MCF 10A (cell line): ENCODE results near the gene PIM2. TPM values are rescaled to one million over a fixed set of nuclear protein-coding genes. Genes with fewer than 3 reads are reported as not detected.

Experiments used
- BruUV-seq: library from RNA; stranded (reverse); fragments of 400-500 nt; replicated peaks from 2 replicates; lab custom pipeline; 2021; lab: Mats Ljungman, UMichigan
- CTCF ChIA-PET: fragments of 300-600 bp; sonication (Branson Sonifier 250); formaldehyde crosslinking; extraction: SDS; loops from one replicate; lab custom pipeline; 2021; ENCODE audit warnings: antibody characterized with exemption, inconsistent platforms; lab: Yijun Ruan, JAX
- POLR2A ChIA-PET: fragments of 300-600, 350-650 bp; sonication (Branson Sonifier 250); formaldehyde crosslinking; extraction: SDS; loops from one replicate; lab custom pipeline; 2020; ENCODE audit warnings: antibody characterized with exemption, inconsistent platforms; lab: Yijun Ruan, JAX
- DNase-seq: peaks from one replicate; pipeline ENCODE4 v3.0.0-alpha.2; 2018; ENCODE audit not compliant: unreplicated experiment
- H3K27ac Mint-ChIP-seq: one replicate; pipeline ENCODE4 v1.8.0; 2022; ENCODE audit warnings: mild to moderate bottlenecking, low read depth, mixed read lengths; ENCODE audit not compliant: unreplicated experiment
- H3K27me3 Mint-ChIP-seq: one replicate; pipeline ENCODE4 v1.8.0; 2022; ENCODE audit warnings: mixed read lengths; ENCODE audit not compliant: insufficient read depth, unreplicated experiment
- H3K36me3 Mint-ChIP-seq: one replicate; pipeline ENCODE4 v1.8.0; 2022; ENCODE audit warnings: mild to moderate bottlenecking, moderate library complexity, mixed read lengths; ENCODE audit not compliant: insufficient read depth, unreplicated experiment
- H3K4me1 Mint-ChIP-seq: one replicate; pipeline ENCODE4 v1.8.0; 2022; ENCODE audit warnings: mixed read lengths; ENCODE audit not compliant: insufficient read depth, unreplicated experiment
- H3K4me3 Mint-ChIP-seq: one replicate; pipeline ENCODE4 v1.8.0; 2022; ENCODE audit warnings: mild to moderate bottlenecking, moderate library complexity, mixed read lengths; ENCODE audit not compliant: unreplicated experiment
- H3K9me3 Mint-ChIP-seq: one replicate; pipeline ENCODE4 v1.8.0; 2022; ENCODE audit warnings: mixed read lengths; ENCODE audit not compliant: unreplicated experiment
- CTCF ChIP-seq: fragments of 200-600 bp; IDR thresholded peaks from one replicate; pipeline ENCODE4 v1.8.0; 2022; ENCODE audit warnings: antibody characterized with exemption, mild to moderate bottlenecking; ENCODE audit not compliant: unreplicated experiment
- intact Hi-C: fragments of 100-400 bp; cut with micrococcal nuclease; formaldehyde crosslinking; loops from 2 replicates; pipeline ENCODE4 v1.14.1; 2022
- total RNA-seq: library from RNA; stranded (reverse); gene quantifications from 2 replicates; pipeline ENCODE4 v1.2.3, GENCODE V29; 2022

Gene PIM2
- total RNA-seq, 1 experiment from 2014 or later = 9.2 TPM

- Mint-ChIP-seq H3K36me3 (peaks cover 48% of the 10 kb centered on the region), H3K9me3 (peaks cover 15% of the 10 kb centered on the region), H3K27ac (peak within 1 kb of the TSS; percentile 99), H3K4me3 (peak within 1 kb of the TSS; percentile 91), H3K4me1 (peaks cover 17% of the 10 kb centered on the region), H3K27me3 (no peaks in the 10 kb centered on the region)
- no peak for TF ChIP-seq CTCF
- CTCF ChIA-PET = interaction anchor here (0.7 to 1.4 kb wide), 7 partner anchors 8 to 150 kb away, joined by 3 to 6 read pairs (median 4); partner anchors contain the start of genes PQBP1 and TIMM17B
- intact Hi-C loops = loop anchor here (5.0 kb wide), 2 partner anchors 44 to 149 kb away; partner anchors contain the start of gene GLOD5
- no TSS peak for BruUV-seq
- POLR2A ChIA-PET = interaction anchor here (0.7 to 2.6 kb wide), 16 partner anchors 8 to 337 kb away, joined by 3 to 57 read pairs (median 4); partner anchors contain the start of genes HDAC6, OTUD5, PQBP1 and RBM3
- peak; percentile 79 for DNase-seq
Observed at GRCh38 chrX:48911412-48912182, 7.2 kb downstream of the PIM2 start, which contains the start of gene SLC35A2. SLC35A2 (minus strand) TSS chrX:48911646; CDS start chrX:48911636, 10 bp downstream.

GRCh38 chrX:48910926-48911411 lies 7.9 kb downstream of the PIM2 start:
- H3K36me3 Mint-ChIP-seq = peaks cover 50% of the 10 kb centered on the region
- H3K9me3 Mint-ChIP-seq = peaks cover 15% of the 10 kb centered on the region
- intact Hi-C loops = loop anchor here (5.0 kb wide), 2 partner anchors 44 to 149 kb away; partner anchors contain the start of gene GLOD5
- H3K4me1 Mint-ChIP-seq = peaks cover 17% of the 10 kb centered on the region
- peak overlapping the region; percentile 99 for H3K27ac Mint-ChIP-seq
- BruUV-seq = no TSS peak
- no peaks in the 10 kb centered on the region for H3K27me3 Mint-ChIP-seq
- TF ChIP-seq CTCF = no peak
- CTCF ChIA-PET = interaction anchor here (0.9 to 1.1 kb wide), 3 partner anchors 8 to 150 kb away, joined by 3 to 4 read pairs (median 4); no protein-coding TSS in a partner anchor
- peak overlapping the region; percentile 91 for H3K4me3 Mint-ChIP-seq
- no peak for DNase-seq
- POLR2A ChIA-PET = interaction anchor here (0.9 to 2.6 kb wide), 9 partner anchors 10 to 280 kb away, joined by 3 to 57 read pairs (median 5); partner anchors contain the start of genes HDAC6, PQBP1 and TIMM17B

GRCh38 chrX:48909703-48910294 lies 9.0 kb downstream of the PIM2 start:
- CTCF ChIA-PET = no interaction called here
- Mint-ChIP-seq H3K4me3 (peak overlapping the region; percentile 91), H3K4me1 (peaks cover 17% of the 10 kb centered on the region)

More at GRCh38 chrX:48909703-48910294, 9.0 kb downstream of the PIM2 start:
- no peak for DNase-seq
- POLR2A ChIA-PET = no interaction called here
- H3K27ac Mint-ChIP-seq = no peak overlapping the region
- H3K27me3 Mint-ChIP-seq = no peaks in the 10 kb centered on the region
- intact Hi-C loops = loop anchor here (5.0 kb wide), 2 partner anchors 42 to 147 kb away; partner anchors contain the start of gene GLOD5
- peaks cover 55% of the 10 kb centered on the region for H3K36me3 Mint-ChIP-seq
- H3K9me3 Mint-ChIP-seq = peaks cover 15% of the 10 kb centered on the region
- BruUV-seq = no TSS peak
- no peak for TF ChIP-seq CTCF
